ENCODE data around the gene POU5F1.

- TF ChIP-seq USF2 (IDR thresholded peaks at IDR 0.05; ENCODE audit: low read depth, low read length) (no peak), POLR2A (IDR thresholded peaks at IDR 0.05; ENCODE audit: low read depth, low read length) (no peak), FOS (IDR thresholded peaks at IDR 0.05; ENCODE audit: low read depth, low read length) (peak; percentile 68), CTCF (conservative IDR thresholded peaks at IDR 0.05; ENCODE audit: low read depth, low read length) (no peak), MXI1 (IDR thresholded peaks at IDR 0.05; ENCODE audit: borderline replicate concordance, low read depth, low read length) (peak; percentile 87), RCOR1 (IDR thresholded peaks at IDR 0.05; ENCODE audit: insufficient replicate concordance, low read length) (no peak), MAZ (IDR thresholded peaks at IDR 0.05; ENCODE audit: borderline replicate concordance, low read depth, low read length) (peak; percentile 96), SMC3 (IDR thresholded peaks at IDR 0.05; ENCODE audit: low read depth, low read length) (no peak), CEBPB (IDR thresholded peaks at IDR 0.05; ENCODE audit: low read depth, low read length) (no peak), ELK1 (IDR thresholded peaks at IDR 0.05; ENCODE audit: borderline replicate concordance, low read depth, low read length) (no peak), BHLHE40 (IDR thresholded peaks at IDR 0.05; ENCODE audit: low read depth, low read length) (peak; percentile 79)
Measured at GRCh38 chr6:31158140-31158862, 12.2 kb downstream of the POU5F1 start, which contains the start of gene TCF19.
